H1 (cell line): ENCODE data around the gene CNOT1. TPM values are rescaled to one million over a fixed set of nuclear protein-coding genes. Genes with fewer than 3 reads are reported as not detected.

Experiments
- CTCF ChIA-PET: fragments of 300-600 bp; sonication (Branson Sonifier 250); formaldehyde crosslinking; loops from one replicate; lab custom pipeline; 2021; ENCODE audit not compliant: partially characterized antibody; lab: Charles Lee
- POLR2A ChIA-PET: fragments of 300-600 bp; sonication (Branson Sonifier 250); formaldehyde crosslinking; loops from one replicate; lab custom pipeline; 2021; ENCODE audit warnings: inconsistent platforms; ENCODE audit not compliant: partially characterized antibody; lab: Charles Lee
- DNase-seq, 2 experiments: peaks; one replicate each; pipeline versions ENCODE4 v3.0.0 to v3.0.0-alpha.2; 2010 to 2022; ENCODE audit warnings: low spot score in 2 of 2, low read depth in 1 of 2, mixed read lengths in 1 of 2
- FAIRE-seq: peaks from 2 replicates; lab custom pipeline; 2011; peaks lifted over from hg19 to GRCh38; lab: Jason Lieb, UNC
- H2AFZ ChIP-seq: 2 replicates; pipeline ENCODE4 v1.8.1; 2012; ENCODE audit warnings: low read length, inconsistent platforms
- H2AK5ac ChIP-seq: 2 replicates; pipeline ENCODE4 v1.6.1; 2013; ENCODE audit warnings: low read depth, low read length
- H2BK120ac ChIP-seq: replicated peaks from 2 replicates; pipeline ENCODE3; 2013; ENCODE audit warnings: low read depth, low read length, inconsistent platforms
- H2BK12ac ChIP-seq: 2 replicates; pipeline ENCODE4 v1.6.1; 2013; ENCODE audit warnings: low read depth, low read length
- H2BK15ac ChIP-seq: 2 replicates; pipeline ENCODE4 v1.6.1; 2013; ENCODE audit warnings: low read length
- H2BK20ac ChIP-seq: 2 replicates; pipeline ENCODE4 v1.6.1; 2013; ENCODE audit warnings: low read length
- H2BK5ac ChIP-seq: 2 replicates; pipeline ENCODE4 v1.6.1; 2013; ENCODE audit warnings: low read depth, low read length
- H3K14ac ChIP-seq: 2 replicates; pipeline ENCODE4 v1.6.1; 2013; ENCODE audit warnings: inconsistent platforms; ENCODE audit not compliant: insufficient read length
- H3K18ac ChIP-seq: 2 replicates; pipeline ENCODE4 v1.6.1; 2013; ENCODE audit warnings: low read length; ENCODE audit errors: extremely low read depth
- H3K23ac ChIP-seq: 2 replicates; pipeline ENCODE4 v1.6.1; 2013; ENCODE audit warnings: inconsistent platforms; ENCODE audit not compliant: insufficient read length
- H3K23me2 ChIP-seq: 2 replicates; pipeline ENCODE4 v1.6.1; 2013; ENCODE audit warnings: low read depth, low read length
- H3K27ac ChIP-seq: 2 replicates; pipeline ENCODE4 v1.6.1; 2011; ENCODE audit warnings: low read depth, low read length, inconsistent platforms
- H3K27me3 ChIP-seq, 4 experiments: replicated peaks in 1 of 4; 1 replicate in 1 of 4; 2 replicates in 3 of 4; pipeline versions ENCODE4 v1.6.1 to v1.8.1; 2011 to 2013; ENCODE audit warnings: low read length in 3 of 4, mild to moderate bottlenecking in 3 of 4, inconsistent platforms in 2 of 4, mixed read lengths in 2 of 4, moderate library complexity in 1 of 4; ENCODE audit not compliant: control insufficient read depth in 3 of 4, insufficient read depth in 3 of 4; ENCODE audit errors: extremely low read depth in 1 of 4
- H3K36me3 ChIP-seq, 4 experiments: 2 replicates each; pipeline versions ENCODE4 v1.6.1 to v1.8.1; 2011 to 2013; ENCODE audit warnings: mild to moderate bottlenecking in 4 of 4, low read length in 3 of 4, moderate library complexity in 2 of 4, control low read depth in 1 of 4, inconsistent platforms in 1 of 4; ENCODE audit not compliant: insufficient read depth in 4 of 4, control insufficient read depth in 2 of 4
- H3K4ac ChIP-seq: replicated peaks from 2 replicates; pipeline ENCODE3; 2013; ENCODE audit warnings: low read length, low read depth, mixed read lengths, inconsistent platforms; ENCODE audit not compliant: insufficient read length
- H3K4me1 ChIP-seq, 4 experiments: replicated peaks in 1 of 4; 1 replicate in 1 of 4; 2 replicates in 3 of 4; pipeline versions ENCODE4 v1.6.1 to v1.8.1; 2011 to 2013; ENCODE audit warnings: low read length in 3 of 4, inconsistent platforms in 2 of 4, mixed read lengths in 1 of 4; ENCODE audit not compliant: insufficient read depth in 4 of 4, control insufficient read depth in 3 of 4
- H3K4me2 ChIP-seq, 2 experiments: 2 replicates each; pipeline versions ENCODE4 v1.6.1 to v1.8.1; 2011 to 2013; ENCODE audit warnings: low read depth in 2 of 2, low read length in 2 of 2, control low read depth in 1 of 2, inconsistent platforms in 1 of 2, mild to moderate bottlenecking in 1 of 2; ENCODE audit not compliant: insufficient read depth in 1 of 2
- H3K4me3 ChIP-seq, 4 experiments: fragments of 200-600, 300-600 bp in 1 of 4; sonication (generic), shearing (Covaris generic), sonication (Bioruptor Twin) in 1 of 4; 2 replicates each; pipeline versions ENCODE4 v1.5.1 to v1.8.1; 2011 to 2016; ENCODE audit warnings: low read length in 4 of 4, low read depth in 3 of 4, control low read depth in 2 of 4, inconsistent platforms in 2 of 4, mild to moderate bottlenecking in 2 of 4, mixed read lengths in 1 of 4, moderate library complexity in 1 of 4; ENCODE audit not compliant: insufficient read depth in 2 of 4; ENCODE audit errors: extremely low read depth in 1 of 4
- H3K56ac ChIP-seq: replicated peaks from 2 replicates; pipeline ENCODE3; 2013; ENCODE audit warnings: low read depth, mild to moderate bottlenecking, mixed read lengths, low read length, inconsistent platforms; ENCODE audit not compliant: insufficient read length
- H3K79me1 ChIP-seq: 2 replicates; pipeline ENCODE4 v1.6.1; 2013; ENCODE audit warnings: low read depth, low read length, control low read depth
- H3K79me2 ChIP-seq, 2 experiments: 2 replicates each; pipeline versions ENCODE4 v1.6.1 to v1.8.1; 2012 to 2013; ENCODE audit warnings: low read length in 2 of 2, mild to moderate bottlenecking in 2 of 2, inconsistent platforms in 1 of 2; ENCODE audit not compliant: insufficient read depth in 2 of 2, control insufficient read depth in 1 of 2
- H3K9ac ChIP-seq, 4 experiments: replicated peaks in 1 of 4; 1 replicate in 1 of 4; 2 replicates in 3 of 4; pipeline versions ENCODE4 v1.6.1 to v1.8.1; 2011 to 2013; ENCODE audit warnings: low read depth in 3 of 4, low read length in 3 of 4, control low read depth in 2 of 4, mild to moderate bottlenecking in 2 of 4, moderate library complexity in 2 of 4, inconsistent platforms in 1 of 4; ENCODE audit errors: extremely low read depth in 1 of 4
- H3K9me3 ChIP-seq, 2 experiments: 2 replicates each; pipeline versions ENCODE4 v1.6.1 to v1.8.1; 2012 to 2013; ENCODE audit warnings: mild to moderate bottlenecking in 2 of 2, moderate library complexity in 2 of 2, control low read depth in 1 of 2, inconsistent platforms in 1 of 2, low read depth in 1 of 2, low read length in 1 of 2, mixed read lengths in 1 of 2; ENCODE audit not compliant: insufficient read depth in 2 of 2
- H4K20me1 ChIP-seq, 2 experiments: replicated peaks in 1 of 2; 2 replicates each; pipeline versions ENCODE3 to v1.8.1; 2011 to 2013; ENCODE audit warnings: inconsistent platforms in 2 of 2, low read length in 2 of 2, mild to moderate bottlenecking in 1 of 2; ENCODE audit not compliant: insufficient read depth in 2 of 2, control insufficient read depth in 1 of 2
- H4K5ac ChIP-seq: 2 replicates; pipeline ENCODE4 v1.6.1; 2013; ENCODE audit warnings: low read length, low read depth, mixed read lengths, inconsistent platforms; ENCODE audit not compliant: insufficient read length
- H4K8ac ChIP-seq: 2 replicates; pipeline ENCODE4 v1.8.0; 2013; ENCODE audit warnings: mild to moderate bottlenecking, moderate library complexity, low read length, inconsistent platforms; ENCODE audit not compliant: insufficient read depth; ENCODE audit errors: extremely low read depth
- H4K91ac ChIP-seq: replicated peaks from 2 replicates; pipeline ENCODE3; 2013; ENCODE audit warnings: low read length, mixed read lengths, inconsistent platforms; ENCODE audit not compliant: insufficient read length
- ATF3 ChIP-seq: IDR thresholded peaks from 2 replicates; pipeline ENCODE4 v1.6.1; 2011; ENCODE audit warnings: low read depth, mild to moderate bottlenecking, low read length; ENCODE audit not compliant: insufficient read depth
- CTCF ChIP-seq, 3 experiments: IDR thresholded peaks; 1 replicate in 2 of 3; 2 replicates in 1 of 3; pipeline versions ENCODE4 v1.5.1 to v1.6.1; 2011; ENCODE audit warnings: low read length in 3 of 3, mild to moderate bottlenecking in 3 of 3, inconsistent platforms in 2 of 3, low read depth in 1 of 3, moderate library complexity in 1 of 3; ENCODE audit not compliant: insufficient read depth in 1 of 3; ENCODE audit errors: control extremely low read depth in 1 of 3
- EGR1 ChIP-seq: IDR thresholded peaks from 2 replicates; pipeline ENCODE4 v1.6.1; 2011; ENCODE audit warnings: low read depth, low read length, borderline replicate concordance
- EP300 ChIP-seq, 2 experiments: IDR thresholded peaks; 1 replicate in 1 of 2; 2 replicates in 1 of 2; pipeline ENCODE4 v1.6.1; 2011 to 2012; ENCODE audit warnings: low read depth in 2 of 2, low read length in 2 of 2, mild to moderate bottlenecking in 2 of 2, borderline replicate concordance in 1 of 2, inconsistent platforms in 1 of 2, moderate library complexity in 1 of 2
- JUND ChIP-seq: IDR thresholded peaks from 2 replicates; pipeline ENCODE4 v1.6.1; 2011; ENCODE audit warnings: mild to moderate bottlenecking, improper control_type of control experiment, low read length
- KDM4A ChIP-seq: IDR thresholded peaks from one replicate; pipeline ENCODE4 v1.7.1; 2012; ENCODE audit warnings: low read depth, mild to moderate bottlenecking, moderate library complexity, low read length, inconsistent platforms; ENCODE audit not compliant: severe bottlenecking
- KDM5A ChIP-seq: fragments of 200-600 bp; IDR thresholded peaks from 2 replicates; pipeline ENCODE4 v1.7.1; 2012; ENCODE audit warnings: mild to moderate bottlenecking, low read length, inconsistent platforms, mixed read lengths
- MAFK ChIP-seq: IDR thresholded peaks from 2 replicates; pipeline ENCODE4 v1.6.1; 2012; ENCODE audit warnings: low read depth, mild to moderate bottlenecking, improper control_type of control experiment, low read length
- NRF1 ChIP-seq: IDR thresholded peaks from 2 replicates; pipeline ENCODE4 v1.6.1; 2011; ENCODE audit warnings: mild to moderate bottlenecking, low read depth, low read length, improper control_type of control experiment
- RFX5 ChIP-seq: IDR thresholded peaks from 2 replicates; pipeline ENCODE4 v1.6.1; 2011; ENCODE audit warnings: low read depth, low read length, improper control_type of control experiment, borderline replicate concordance
- YY1 ChIP-seq: IDR thresholded peaks from 2 replicates; pipeline ENCODE4 v1.6.1; 2011; ENCODE audit warnings: low read depth, mild to moderate bottlenecking, low read length
- WGBS, 2 experiments: shearing (Covaris generic) in 1 of 2; methylation state at CpG; one replicate each; pipeline versions ENCODE4 v1.1.6 to v1.1.7; 2013 to 2015; ENCODE audit warnings: low lambda C conversion rate in 2 of 2, mixed read lengths in 2 of 2, inconsistent platforms in 1 of 2, low coverage in 1 of 2, missing lambda C conversion rate in 1 of 2; ENCODE audit not compliant: insufficient replicate concordance in 2 of 2, insufficient coverage in 1 of 2, insufficient read length in 1 of 2; ENCODE audit errors: extremely low coverage in 1 of 2, missing lambda C conversion rate in 1 of 2; 5-methylcytosine and 5-hydroxymethylcytosine counted together
- polyA plus RNA-seq, 7 experiments: library from polyadenylated mRNA; depleted of rRNA in 3 of 7; stranded (reverse) in 5 of 7; unstranded in 2 of 7; fragments of >200 nt in 5 of 7; fragments of 200-250 nt in 2 of 7; gene quantifications; 1 replicate in 5 of 7; 2 replicates in 1 of 7; 4 replicates in 1 of 7; pipeline versions ENCODE4 v1.2.1 to v1.2.3, GENCODE V29; 2011 to 2013; ENCODE audit warnings: missing spikeins in 2 of 7, mixed read lengths in 2 of 7
- total RNA-seq: library from RNA; stranded (reverse); fragmentation: NEBNext Ultra II Directional; extraction: Animal tissue kit (Norgen Biotek cat#: 25700); gene quantifications from 2 replicates; pipeline ENCODE4 v1.2.1, GENCODE V29; 2021

Gene CNOT1
- total and polyA plus RNA-seq, 2 of the 8 experiments (the other 6 are each of a cell fraction or from before 2014, with no cell fraction given): 306 to 319 TPM

- no peak overlapping the region for H2BK15ac ChIP-seq
- no peak overlapping the region for H2BK12ac ChIP-seq
- CTCF ChIA-PET: interaction anchor here (0.8 to 2.1 kb wide), 2 partner anchors 14 to 17 kb away, joined by 5 to 8 read pairs; no protein-coding TSS in a partner anchor
- H3K4me3 ChIP-seq: no peak overlapping the region
- POLR2A ChIA-PET: interaction anchor here (0.9 kb wide), 1 partner anchor 11 kb away, joined by 3 read pairs; no protein-coding TSS in a partner anchor
- no peak overlapping the region for H3K4me2 ChIP-seq
- H4K20me1 ChIP-seq: no peaks in the 10 kb centered on the region
- H3K79me1 ChIP-seq: no peaks in the 10 kb centered on the region
- no peak overlapping the region for H3K27ac ChIP-seq
- DNase-seq (no peak), FAIRE-seq (no peak)
- H2BK120ac ChIP-seq: no peak overlapping the region
- 84% methylated on average over 4 of the region's 4 CpGs; no CpG with 5 or more reads in 1 of the 2 experiments for WGBS, 2 experiments
- no peaks in the 10 kb centered on the region for H3K9me3 ChIP-seq
- H3K56ac ChIP-seq: no peak overlapping the region
- H2AFZ ChIP-seq: no peak overlapping the region
- no peak overlapping the region for H3K23ac ChIP-seq
- H4K5ac ChIP-seq: no peak overlapping the region
- no peak overlapping the region for H2BK5ac ChIP-seq
- H4K8ac ChIP-seq: no peak overlapping the region
- H3K4ac ChIP-seq: no peak overlapping the region
- H3K9ac ChIP-seq: no peak overlapping the region
- H4K91ac ChIP-seq: no peak overlapping the region
- H3K18ac ChIP-seq: no peak overlapping the region
- no peak overlapping the region for H2AK5ac ChIP-seq
- no peak overlapping the region for H3K14ac ChIP-seq
- H2BK20ac ChIP-seq: no peak overlapping the region
- H3K4me1 ChIP-seq: no peaks in the 10 kb centered on the region
- H3K23me2 ChIP-seq: no peaks in the 10 kb centered on the region
- no peaks in the 10 kb centered on the region for H3K27me3 ChIP-seq
- H3K79me2 ChIP-seq: no peaks in the 10 kb centered on the region
- H3K36me3 ChIP-seq: no peaks in the 10 kb centered on the region
- TF ChIP-seq ATF3: no peak
- TF ChIP-seq MAFK: no peak
- TF ChIP-seq CTCF (IDR thresholded peaks at IDR 0.05; ENCODE audit: control extremely low read depth in 1 of 3, insufficient read depth in 1 of 3, low read depth in 1 of 3, low read length in 3 of 3): no peak
- TF ChIP-seq EGR1: no peak
- no peak for TF ChIP-seq KDM4A
- no peak for TF ChIP-seq JUND
- no peak for TF ChIP-seq YY1
- TF ChIP-seq KDM5A: no peak
- no peak for TF ChIP-seq NRF1
- no peak for TF ChIP-seq EP300 (IDR thresholded peaks at IDR 0.05; ENCODE audit: borderline replicate concordance in 1 of 2, low read depth in 2 of 2, low read length in 2 of 2)
- no peak for TF ChIP-seq RFX5
Measured at GRCh38 chr16:58635502-58635901, 5.9 kb upstream of the CNOT1 start.
